ENCODE data around the gene DOK6.

GRCh38 chr18:69858897-69859296, 458.2 kb downstream of the DOK6 start:
- TF ChIP-seq POLR2A (IDR thresholded peaks at IDR 0.05; ENCODE audit: low read depth, low read length) (no peak), POLR2AphosphoS5 (IDR thresholded peaks at IDR 0.05; ENCODE audit: insufficient read depth, low read depth, low read length) (no peak)

All from endothelial cell of umbilical vein (primary cell).